Osteocyte (in vitro differentiated cells): ENCODE measurements around the gene GATAD2B. TPM values are rescaled to one million over a fixed set of nuclear protein-coding genes. Genes with fewer than 3 reads are reported as not detected.
A peak's percentile ranks its signal among the peaks of the same experiment; 100 is the strongest.
"Not testable (repeated sequence)": the region's sequence is repeated elsewhere in the genome, so short reads cannot be mapped to it uniquely, and the experiment has no call there.

Experiments used
- DNase-seq: peaks from one replicate; pipeline ENCODE4 v3.0.0; 2021; ENCODE audit warnings: mixed read lengths; ENCODE audit not compliant: unreplicated experiment; ENCODE audit errors: extremely low spot score
- H3K27ac Mint-ChIP-seq: one replicate; pipeline ENCODE4 v1.8.0; 2021; ENCODE audit warnings: mild to moderate bottlenecking, mixed read lengths; ENCODE audit not compliant: unreplicated experiment
- H3K27me3 Mint-ChIP-seq: one replicate; pipeline ENCODE4 v1.8.0; 2021; ENCODE audit warnings: mixed read lengths; ENCODE audit not compliant: unreplicated experiment
- H3K36me3 Mint-ChIP-seq: one replicate; pipeline ENCODE4 v1.8.0; 2021; ENCODE audit warnings: mixed read lengths; ENCODE audit not compliant: unreplicated experiment
- H3K4me1 Mint-ChIP-seq: one replicate; pipeline ENCODE4 v1.8.0; 2021; ENCODE audit warnings: mixed read lengths; ENCODE audit not compliant: unreplicated experiment
- H3K4me3 Mint-ChIP-seq: one replicate; pipeline ENCODE4 v1.8.0; 2021; ENCODE audit warnings: mild to moderate bottlenecking, moderate library complexity, mixed read lengths; ENCODE audit not compliant: unreplicated experiment
- H3K9me3 Mint-ChIP-seq: one replicate; pipeline ENCODE4 v1.8.0; 2021; ENCODE audit warnings: mixed read lengths; ENCODE audit not compliant: unreplicated experiment
- CTCF ChIP-seq: fragments of 200-600 bp; sonication (generic); IDR thresholded peaks from 2 replicates; pipeline ENCODE4 v1.5.0; 2021; ENCODE audit warnings: antibody characterized with exemption, mild to moderate bottlenecking, moderate library complexity
- total RNA-seq: library from RNA; stranded (reverse); gene quantifications from 2 replicates; pipeline ENCODE4 v1.2.1, GENCODE V29; 2021

Gene GATAD2B
- total RNA-seq, 1 donor from 2014 or later: 66.7 TPM

GRCh38 chr1:153906396-153906795 lies 16.4 kb downstream of the GATAD2B start:
- Mint-ChIP-seq H3K36me3 (peaks cover 8% of the 10 kb centered on the region), H3K9me3 (no peaks in the 10 kb centered on the region), H3K4me1 (peaks cover 22% of the 10 kb centered on the region), H3K27ac (peak overlapping the region; percentile 70), H3K4me3 (no peak overlapping the region), H3K27me3 (no peaks in the 10 kb centered on the region)
- DNase-seq: no peak
- TF ChIP-seq CTCF: no peak

GRCh38 chr1:153905908-153906307 lies 16.9 kb downstream of the GATAD2B start:
- Mint-ChIP-seq H3K4me1 (peaks cover 20% of the 10 kb centered on the region), H3K27ac (peak overlapping the region; percentile 70)
- not testable (repeated sequence) for H3K9me3 Mint-ChIP-seq, H3K4me3 Mint-ChIP-seq, H3K27me3 Mint-ChIP-seq, DNase-seq, H3K36me3 Mint-ChIP-seq

DNA sequence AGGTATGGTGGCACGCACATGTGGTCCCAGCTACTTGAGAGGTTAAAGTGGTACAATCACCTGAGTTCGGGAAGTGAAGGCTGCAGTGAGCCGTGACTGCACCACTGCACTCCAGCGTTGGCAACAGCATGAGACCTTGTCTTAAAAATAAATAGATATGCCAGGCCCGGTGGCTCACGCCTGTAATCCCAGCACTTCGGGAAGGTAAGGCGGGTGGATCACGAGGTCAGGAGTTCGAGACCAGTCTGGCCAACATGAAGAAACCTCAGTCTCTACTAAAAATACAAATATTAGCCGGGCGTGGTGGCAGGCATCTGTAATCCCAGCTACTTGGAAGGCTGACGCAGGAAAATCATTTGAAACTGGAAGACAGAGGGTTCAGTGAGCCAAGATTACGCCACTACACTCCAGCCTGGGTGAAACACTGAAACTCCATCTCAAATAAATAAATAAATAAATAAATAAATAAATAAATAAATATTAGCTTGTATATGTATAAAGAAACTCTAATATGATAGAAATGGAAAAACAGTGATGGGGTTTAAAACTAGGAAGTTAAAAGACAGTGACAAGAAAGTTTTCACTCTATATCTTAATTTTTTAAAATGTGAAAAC lies 18.8 kb downstream of the GATAD2B start:
- Mint-ChIP-seq H3K27me3 (no peaks in the 10 kb centered on the region), H3K4me1 (peaks cover 19% of the 10 kb centered on the region), H3K36me3 (peaks cover 13% of the 10 kb centered on the region), H3K27ac (peak overlapping the region; percentile 70), H3K9me3 (no peaks in the 10 kb centered on the region), H3K4me3 (no peak overlapping the region)
- no peak for TF ChIP-seq CTCF
- DNase-seq: no peak

DNA sequence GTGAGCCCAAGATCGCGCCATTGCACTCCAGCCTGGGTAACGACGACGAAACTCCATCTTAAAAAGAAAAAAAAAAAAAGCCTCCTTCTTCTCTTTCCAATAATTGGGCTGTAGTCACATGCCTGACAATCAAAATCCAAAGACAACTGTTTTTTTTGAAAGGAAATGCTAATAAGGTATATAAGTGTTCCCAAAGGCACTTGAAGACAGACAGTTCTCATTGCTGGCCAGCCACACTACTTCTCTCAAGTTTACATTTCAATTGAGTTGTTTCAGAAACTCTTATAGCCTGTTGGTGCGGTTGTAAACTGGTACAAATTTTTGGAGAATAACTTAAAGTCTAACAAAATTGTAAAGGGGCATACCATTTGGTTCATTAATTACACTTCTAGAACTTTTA lies 23.3 kb downstream of the GATAD2B start:
- Mint-ChIP-seq H3K4me3 (no peak overlapping the region), H3K36me3 (peaks cover 9% of the 10 kb centered on the region), H3K4me1 (peaks cover 8% of the 10 kb centered on the region), H3K27me3 (no peaks in the 10 kb centered on the region), H3K27ac (no peak overlapping the region), H3K9me3 (no peaks in the 10 kb centered on the region)
- TF ChIP-seq CTCF: no peak
- DNase-seq: no peak

DNA sequence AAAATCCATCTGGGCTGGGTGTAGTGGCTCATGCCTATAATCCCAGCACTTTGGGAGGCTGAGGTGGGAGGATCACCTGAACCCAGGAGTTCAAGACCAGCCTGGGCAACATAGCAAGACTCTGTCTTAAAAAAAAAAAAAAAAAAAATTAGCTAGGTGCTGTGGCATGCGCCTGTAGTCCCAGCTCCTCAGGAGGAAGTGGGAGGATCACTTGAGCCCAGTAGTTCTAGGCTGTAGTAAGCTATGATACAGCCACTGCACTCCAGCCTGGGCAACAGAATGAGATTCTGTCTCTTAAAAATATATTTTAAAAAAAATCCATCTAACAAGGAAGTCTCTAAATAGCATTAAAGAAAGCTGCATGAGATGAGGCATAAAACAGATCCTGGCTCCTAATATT lies 26.9 kb downstream of the GATAD2B start:
- not testable (repeated sequence) for H3K27ac Mint-ChIP-seq, H3K4me1 Mint-ChIP-seq, H3K4me3 Mint-ChIP-seq, DNase-seq, H3K9me3 Mint-ChIP-seq, H3K27me3 Mint-ChIP-seq
- H3K36me3 Mint-ChIP-seq: peaks cover 11% of the 10 kb centered on the region

DNA sequence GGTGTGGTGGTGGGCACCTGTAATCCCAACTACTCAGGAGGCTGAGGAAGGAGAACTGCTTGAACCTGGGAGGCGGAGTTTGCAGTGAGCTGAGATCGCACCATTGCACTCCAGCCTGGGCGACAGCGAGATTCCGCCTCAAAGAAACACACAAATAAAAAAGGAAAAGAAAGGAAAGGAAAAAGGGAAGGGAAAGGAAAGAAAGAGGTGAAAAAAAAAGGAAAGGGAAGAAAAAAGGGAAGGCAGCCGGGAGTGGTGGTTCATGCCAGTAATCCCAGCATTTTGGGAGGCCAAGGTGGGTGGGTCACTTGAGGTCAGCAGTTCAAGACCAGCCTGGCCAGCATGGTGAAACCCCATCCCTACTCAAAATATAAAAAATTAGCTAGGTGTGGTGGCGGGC lies 31.7 kb downstream of the GATAD2B start:
- H3K4me1 Mint-ChIP-seq, DNase-seq, H3K9me3 Mint-ChIP-seq, H3K27me3 Mint-ChIP-seq, H3K4me3 Mint-ChIP-seq, H3K27ac Mint-ChIP-seq: not testable (repeated sequence)
- peaks cover 12% of the 10 kb centered on the region for H3K36me3 Mint-ChIP-seq

DNA sequence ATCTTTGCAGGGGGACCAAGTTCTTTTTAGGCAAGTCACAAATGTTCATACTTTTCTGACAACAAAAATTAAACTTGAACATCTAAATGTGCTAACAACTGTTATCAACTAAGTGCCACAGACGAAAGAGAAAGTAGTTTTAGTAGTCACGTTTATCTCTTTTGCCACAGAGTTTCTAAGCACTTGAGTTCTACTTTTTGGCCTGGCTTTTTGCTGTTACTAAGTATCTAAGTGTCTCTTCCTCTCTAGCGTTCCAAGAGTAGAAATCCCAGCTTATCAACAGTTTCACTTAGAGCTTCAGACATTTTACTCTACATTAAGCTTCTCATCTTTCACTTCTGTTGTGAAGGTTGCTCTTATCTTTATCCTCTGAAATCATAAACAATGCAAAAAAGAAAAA lies 34.2 kb downstream of the GATAD2B start:
- Mint-ChIP-seq H3K36me3 (peaks cover 10% of the 10 kb centered on the region), H3K4me3 (no peak overlapping the region), H3K9me3 (no peaks in the 10 kb centered on the region), H3K27me3 (no peaks in the 10 kb centered on the region), H3K4me1 (peaks cover 8% of the 10 kb centered on the region), H3K27ac (no peak overlapping the region)
- no peak for TF ChIP-seq CTCF
- no peak for DNase-seq
